Measurements from ENCODE around the gene ZBTB5.
"Not testable (repeated sequence)": the region's sequence is repeated elsewhere in the genome, so short reads cannot be mapped to it uniquely, and the experiment has no call there.

Gene ZBTB5

GRCh38 chr9:37405764-37406380 lies 59.4 kb downstream of the ZBTB5 start:
- no peak for DNase-seq (ENCODE audit: low read depth)

- no peak for DNase-seq (ENCODE audit: low read depth)
These were observed 59.9 kb downstream of the ZBTB5 start for GRCh38 chr9:37405350-37405749.

- DNase-seq (ENCODE audit: low read depth) = no peak
These were observed 60.7 kb downstream of the ZBTB5 start for GRCh38 chr9:37404590-37404989.

- no peak for DNase-seq (ENCODE audit: low read depth)
These were observed 65.9 kb downstream of the ZBTB5 start for GRCh38 chr9:37399336-37399735.

- no peak for DNase-seq (ENCODE audit: low read depth)
These were observed 66.7 kb downstream of the ZBTB5 start for GRCh38 chr9:37398464-37399025.

- DNase-seq (ENCODE audit: low read depth) = not testable (repeated sequence)
These were observed 67.3 kb downstream of the ZBTB5 start for GRCh38 chr9:37397948-37398347.

- no peak for DNase-seq (ENCODE audit: low read depth)
These were observed 69.6 kb downstream of the ZBTB5 start for GRCh38 chr9:37395663-37396062.

- no peak for DNase-seq (ENCODE audit: low read depth)
These were observed 70.0 kb downstream of the ZBTB5 start for GRCh38 chr9:37395229-37395628.

GRCh38 chr9:37392272-37392671 lies 73.0 kb downstream of the ZBTB5 start:
- DNase-seq (ENCODE audit: low read depth) = no peak

GRCh38 chr9:37390759-37391158 lies 74.5 kb downstream of the ZBTB5 start:
- no peak for DNase-seq (ENCODE audit: low read depth)

All from stimulated activated CD8-positive, alpha-beta memory T cell treated with anti-CD3 and anti-CD28 coated beads, Interleukin-12 subunit alpha, Interleukin-12 subunit beta, amount 100 ng/mL, for 4 hours (primary cell).